HEK293T (cell line): ENCODE results near the gene COA1.

ENCODE experiments used
- FOXM1 ChIP-seq: fragments of 450-650 bp; IDR thresholded peaks from 2 replicates; pipeline ENCODE4 v1.6.1; 2017; ENCODE audit warnings: mild to moderate bottlenecking, borderline replicate concordance
- HDGF ChIP-seq: fragments of 450-650 bp; IDR thresholded peaks from 2 replicates; pipeline ENCODE4 v1.6.1; 2017; ENCODE audit warnings: antibody characterized with exemption, borderline replicate concordance
- SP1 ChIP-seq: fragments of 450-650 bp; IDR thresholded peaks from 2 replicates; pipeline ENCODE4 v1.6.1; 2017
- TARDBP ChIP-seq: fragments of 450-650 bp; IDR thresholded peaks from 2 replicates; pipeline ENCODE4 v1.6.1; 2016

GRCh38 chr7:43756368-43757072 lies 27.2 kb upstream of the COA1 start:
- TF ChIP-seq SP1, result no peak
- no peak for TF ChIP-seq TARDBP
- no peak for TF ChIP-seq FOXM1
- no peak for TF ChIP-seq HDGF
